HEK293 (cell line): ENCODE data around the gene TBX15.

Source experiments
- CTCF ChIA-PET: fragments of 350-600 bp; formaldehyde crosslinking; extraction: SDS; loops from one replicate; lab custom pipeline; 2021; ENCODE audit warnings: antibody characterized with exemption; lab: Yijun Ruan, JAX
- POLR2A ChIA-PET: fragments of 300-600 bp; formaldehyde crosslinking; extraction: SDS; loops from one replicate; lab custom pipeline; 2020; ENCODE audit warnings: antibody characterized with exemption, inconsistent platforms; lab: Yijun Ruan, JAX
- H3K27ac ChIP-seq: fragments of 200-500 bp; sonication (Bioruptor generic); 2 replicates; pipeline ENCODE4 v1.5.1; 2014; ENCODE audit warnings: low read depth, low read length, control low read depth, inconsistent platforms; ENCODE audit errors: extremely low read depth
- H3K36me3 ChIP-seq, 2 experiments: fragments of 200-500 bp in 1 of 2; sonication (Bioruptor generic) in 1 of 2; 1 replicate in 1 of 2; 2 replicates in 1 of 2; pipeline ENCODE4 v1.5.1; 2014 to 2017; ENCODE audit warnings: inconsistent platforms in 2 of 2, low read length in 2 of 2; ENCODE audit not compliant: control insufficient read depth in 2 of 2, insufficient read depth in 1 of 2
- H3K4me1 ChIP-seq: fragments of 200-500 bp; sonication (Bioruptor generic); 2 replicates; pipeline ENCODE4 v1.5.1; 2014; ENCODE audit warnings: mild to moderate bottlenecking, low read length, inconsistent platforms; ENCODE audit not compliant: control insufficient read depth, insufficient read depth
- H3K4me3 ChIP-seq: 2 replicates; pipeline ENCODE4 v1.5.1; 2011; ENCODE audit warnings: low read depth, mild to moderate bottlenecking, control low read depth, low read length, moderate library complexity
- H3K9me3 ChIP-seq: fragments of 200-500 bp; sonication (Bioruptor generic); 2 replicates; pipeline ENCODE4 v1.5.1; 2014; ENCODE audit warnings: low read depth, low read length, inconsistent platforms; ENCODE audit not compliant: control insufficient read depth, insufficient read depth
- EGR2 ChIP-seq: fragments of 450-650 bp; formaldehyde crosslinking; IDR thresholded peaks from 2 replicates; pipeline ENCODE4 v1.5.1; 2016; ENCODE audit warnings: low read depth, missing biosample characterization, missing genetic modification characterization
- GFI1B ChIP-seq: fragments of 450-650 bp; formaldehyde crosslinking; IDR thresholded peaks from 2 replicates; pipeline ENCODE4 v1.5.1; 2016; ENCODE audit warnings: missing biosample characterization, missing genetic modification characterization
- GLIS1 ChIP-seq: fragments of 450-650 bp; formaldehyde crosslinking; IDR thresholded peaks from 2 replicates; pipeline ENCODE4 v1.5.1; 2016; ENCODE audit warnings: missing biosample characterization, missing genetic modification characterization
- HOXD13 ChIP-seq: sonication (generic); formaldehyde crosslinking; IDR thresholded peaks from 2 replicates; pipeline ENCODE4 v1.8.0; 2022; ENCODE audit warnings: missing genetic modification reagents, borderline replicate concordance
- ZBTB17 ChIP-seq: fragments of 450-650 bp; formaldehyde crosslinking; IDR thresholded peaks from 2 replicates; pipeline ENCODE4 v1.5.1; 2016; ENCODE audit warnings: missing biosample characterization, missing genetic modification characterization
- ZFHX2 ChIP-seq: fragments of 450-650 bp; formaldehyde crosslinking; conservative IDR thresholded peaks from 2 replicates; pipeline ENCODE4 v1.5.1; 2016; ENCODE audit warnings: missing biosample characterization, missing genetic modification characterization
- ZFP3 ChIP-seq: fragments of 450-650 bp; formaldehyde crosslinking; IDR thresholded peaks from 2 replicates; pipeline ENCODE4 v1.5.1; 2016; ENCODE audit warnings: low read depth, missing biosample characterization, missing genetic modification characterization
- ZNF112 ChIP-seq: fragments of 450-650 bp; formaldehyde crosslinking; IDR thresholded peaks from 2 replicates; pipeline ENCODE4 v1.5.0; 2017; ENCODE audit warnings: missing biosample characterization, missing genetic modification characterization
- ZNF114 ChIP-seq: fragments of 450-650 bp; formaldehyde crosslinking; IDR thresholded peaks from 2 replicates; pipeline ENCODE4 v1.5.0; 2017; ENCODE audit warnings: missing biosample characterization, missing genetic modification characterization
- ZNF132 ChIP-seq: fragments of 450-650 bp; formaldehyde crosslinking; IDR thresholded peaks from 2 replicates; pipeline ENCODE4 v1.5.1; 2017; ENCODE audit warnings: missing biosample characterization, missing genetic modification characterization, borderline replicate concordance
- ZNF174 ChIP-seq: fragments of 450-650 bp; formaldehyde crosslinking; IDR thresholded peaks from 2 replicates; pipeline ENCODE4 v1.5.0; 2017; ENCODE audit warnings: missing biosample characterization, mild to moderate bottlenecking, missing genetic modification characterization
- ZNF175 ChIP-seq: fragments of 450-650 bp; formaldehyde crosslinking; IDR thresholded peaks from 2 replicates; pipeline ENCODE4 v1.5.1; 2016; ENCODE audit warnings: missing biosample characterization, missing genetic modification characterization
- ZNF19 ChIP-seq: fragments of 450-650 bp; formaldehyde crosslinking; IDR thresholded peaks from 2 replicates; pipeline ENCODE4; 2016; ENCODE audit warnings: missing biosample characterization, missing genetic modification characterization, low read depth
- ZNF335 ChIP-seq: fragments of 450-650 bp; formaldehyde crosslinking; conservative IDR thresholded peaks from 2 replicates; pipeline ENCODE4 v1.5.1; 2016; ENCODE audit warnings: missing biosample characterization, missing genetic modification characterization
- ZNF433 ChIP-seq: fragments of 450-650 bp; formaldehyde crosslinking; IDR thresholded peaks from 2 replicates; pipeline ENCODE4 v1.5.1; 2016; ENCODE audit warnings: missing biosample characterization, missing genetic modification characterization, low read depth
- ZNF473 ChIP-seq: fragments of 450-650 bp; formaldehyde crosslinking; IDR thresholded peaks from 2 replicates; pipeline ENCODE4 v1.5.1; 2017; ENCODE audit warnings: missing biosample characterization, missing genetic modification characterization
- ZNF521 ChIP-seq: fragments of 450-650 bp; formaldehyde crosslinking; IDR thresholded peaks from 2 replicates; pipeline ENCODE4 v1.5.1; 2017; ENCODE audit warnings: missing biosample characterization, mild to moderate bottlenecking, missing genetic modification characterization
- ZNF555 ChIP-seq: fragments of 450-650 bp; formaldehyde crosslinking; conservative IDR thresholded peaks from 2 replicates; pipeline ENCODE4 v1.5.1; 2017; ENCODE audit warnings: missing biosample characterization, mild to moderate bottlenecking, missing genetic modification characterization, inconsistent platforms
- ZNF560 ChIP-seq: fragments of 450-650 bp; formaldehyde crosslinking; IDR thresholded peaks from 2 replicates; pipeline ENCODE4 v1.5.1; 2017; ENCODE audit warnings: missing biosample characterization, missing genetic modification characterization, borderline replicate concordance
- ZNF658 ChIP-seq: fragments of 450-650 bp; formaldehyde crosslinking; IDR thresholded peaks from 2 replicates; pipeline ENCODE4; 2016; ENCODE audit warnings: missing biosample characterization, missing genetic modification characterization
- ZNF768 ChIP-seq: fragments of 450-650 bp; formaldehyde crosslinking; IDR thresholded peaks from 2 replicates; pipeline ENCODE4 v1.5.1; 2018; ENCODE audit warnings: missing biosample characterization, mild to moderate bottlenecking, missing genetic modification characterization
- ZNF785 ChIP-seq: fragments of 450-650 bp; formaldehyde crosslinking; IDR thresholded peaks from 2 replicates; pipeline ENCODE4 v1.5.1; 2016; ENCODE audit warnings: missing biosample characterization, missing genetic modification characterization
- ZNF792 ChIP-seq: fragments of 450-650 bp; formaldehyde crosslinking; IDR thresholded peaks from 2 replicates; pipeline ENCODE4 v1.5.1; 2016; ENCODE audit warnings: missing biosample characterization, missing genetic modification characterization
- TF ChIP-seq, protein P1 (sequence below): fragments of 450-650 bp; formaldehyde crosslinking; IDR thresholded peaks from 2 replicates; pipeline ENCODE4 v1.5.1; 2017; ENCODE audit warnings: missing biosample characterization, missing genetic modification characterization
- TF ChIP-seq, protein P2 (sequence below): fragments of 450-650 bp; formaldehyde crosslinking; IDR thresholded peaks from 2 replicates; pipeline ENCODE4 v1.5.1; 2016; ENCODE audit warnings: missing biosample characterization, missing genetic modification characterization
- TF ChIP-seq, protein P3 (sequence below): fragments of 450-650 bp; formaldehyde crosslinking; IDR thresholded peaks from 2 replicates; pipeline ENCODE4 v1.5.1; 2016; ENCODE audit warnings: missing biosample characterization, missing genetic modification characterization

TBX15 gene

DNA sequence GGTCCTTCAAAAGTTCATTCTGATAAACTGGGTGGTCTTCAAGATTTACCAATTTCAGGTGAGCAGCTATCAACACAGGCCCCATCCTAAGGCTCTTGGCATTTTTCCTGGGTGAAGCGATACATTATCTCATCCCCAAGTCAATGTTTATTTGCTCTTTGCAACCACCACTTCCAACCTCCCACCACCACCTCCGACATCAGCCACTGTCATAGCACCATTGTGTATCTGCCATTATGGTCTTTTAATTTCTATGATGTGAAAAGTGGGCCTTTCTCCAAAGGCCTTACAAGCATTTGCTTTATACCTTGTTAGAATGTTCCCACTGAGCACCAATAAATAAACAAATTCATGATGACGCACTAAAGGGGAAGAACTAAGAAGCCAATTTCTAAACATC is 47.2 kb downstream of the TBX15 start:
- CTCF ChIA-PET: interaction anchor here (0.7 kb wide), 1 partner anchor 67 kb away, joined by 3 read pairs; no protein-coding TSS in a partner anchor
- POLR2A ChIA-PET: no interaction called here
- no peak overlapping the region for H3K4me3 ChIP-seq
- TF ChIP-seq ZNF433 (tag by site-specific recombination): no peak
- peak; percentile 69 for TF ChIP-seq ZFHX2
- TF ChIP-seq GLIS1 (tag by site-specific recombination): no peak
- no peak for TF ChIP-seq ZNF658 (tag by site-specific recombination)
- TF ChIP-seq ZNF473 (tag by site-specific recombination): no peak
- TF ChIP-seq EGR2 (tag by site-specific recombination): peak; percentile 61; the same call in 1 of the 2 replicates
- no peak for TF ChIP-seq HOXD13
- no peak for TF ChIP-seq ZNF560 (tag by site-specific recombination)
- TF ChIP-seq ZNF114: no peak
- TF ChIP-seq GFI1B (tag by site-specific recombination): no peak
- TF ChIP-seq ZNF175 (tag by site-specific recombination): no peak
- TF ChIP-seq, protein P1, sequence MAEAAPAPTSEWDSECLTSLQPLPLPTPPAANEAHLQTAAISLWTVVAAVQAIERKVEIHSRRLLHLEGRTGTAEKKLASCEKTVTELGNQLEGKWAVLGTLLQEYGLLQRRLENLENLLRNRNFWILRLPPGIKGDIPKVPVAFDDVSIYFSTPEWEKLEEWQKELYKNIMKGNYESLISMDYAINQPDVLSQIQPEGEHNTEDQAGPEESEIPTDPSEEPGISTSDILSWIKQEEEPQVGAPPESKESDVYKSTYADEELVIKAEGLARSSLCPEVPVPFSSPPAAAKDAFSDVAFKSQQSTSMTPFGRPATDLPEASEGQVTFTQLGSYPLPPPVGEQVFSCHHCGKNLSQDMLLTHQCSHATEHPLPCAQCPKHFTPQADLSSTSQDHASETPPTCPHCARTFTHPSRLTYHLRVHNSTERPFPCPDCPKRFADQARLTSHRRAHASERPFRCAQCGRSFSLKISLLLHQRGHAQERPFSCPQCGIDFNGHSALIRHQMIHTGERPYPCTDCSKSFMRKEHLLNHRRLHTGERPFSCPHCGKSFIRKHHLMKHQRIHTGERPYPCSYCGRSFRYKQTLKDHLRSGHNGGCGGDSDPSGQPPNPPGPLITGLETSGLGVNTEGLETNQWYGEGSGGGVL: peak; percentile 18; the same call in 1 of the 2 replicates
- TF ChIP-seq ZNF768 (tag by site-specific recombination): no peak
- no peak for TF ChIP-seq ZNF19 (tag by site-specific recombination)
- TF ChIP-seq, protein P2, sequence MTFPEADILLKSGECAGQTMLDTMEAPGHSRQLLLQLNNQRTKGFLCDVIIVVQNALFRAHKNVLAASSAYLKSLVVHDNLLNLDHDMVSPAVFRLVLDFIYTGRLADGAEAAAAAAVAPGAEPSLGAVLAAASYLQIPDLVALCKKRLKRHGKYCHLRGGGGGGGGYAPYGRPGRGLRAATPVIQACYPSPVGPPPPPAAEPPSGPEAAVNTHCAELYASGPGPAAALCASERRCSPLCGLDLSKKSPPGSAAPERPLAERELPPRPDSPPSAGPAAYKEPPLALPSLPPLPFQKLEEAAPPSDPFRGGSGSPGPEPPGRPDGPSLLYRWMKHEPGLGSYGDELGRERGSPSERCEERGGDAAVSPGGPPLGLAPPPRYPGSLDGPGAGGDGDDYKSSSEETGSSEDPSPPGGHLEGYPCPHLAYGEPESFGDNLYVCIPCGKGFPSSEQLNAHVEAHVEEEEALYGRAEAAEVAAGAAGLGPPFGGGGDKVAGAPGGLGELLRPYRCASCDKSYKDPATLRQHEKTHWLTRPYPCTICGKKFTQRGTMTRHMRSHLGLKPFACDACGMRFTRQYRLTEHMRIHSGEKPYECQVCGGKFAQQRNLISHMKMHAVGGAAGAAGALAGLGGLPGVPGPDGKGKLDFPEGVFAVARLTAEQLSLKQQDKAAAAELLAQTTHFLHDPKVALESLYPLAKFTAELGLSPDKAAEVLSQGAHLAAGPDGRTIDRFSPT: no peak
- TF ChIP-seq, protein P3, sequence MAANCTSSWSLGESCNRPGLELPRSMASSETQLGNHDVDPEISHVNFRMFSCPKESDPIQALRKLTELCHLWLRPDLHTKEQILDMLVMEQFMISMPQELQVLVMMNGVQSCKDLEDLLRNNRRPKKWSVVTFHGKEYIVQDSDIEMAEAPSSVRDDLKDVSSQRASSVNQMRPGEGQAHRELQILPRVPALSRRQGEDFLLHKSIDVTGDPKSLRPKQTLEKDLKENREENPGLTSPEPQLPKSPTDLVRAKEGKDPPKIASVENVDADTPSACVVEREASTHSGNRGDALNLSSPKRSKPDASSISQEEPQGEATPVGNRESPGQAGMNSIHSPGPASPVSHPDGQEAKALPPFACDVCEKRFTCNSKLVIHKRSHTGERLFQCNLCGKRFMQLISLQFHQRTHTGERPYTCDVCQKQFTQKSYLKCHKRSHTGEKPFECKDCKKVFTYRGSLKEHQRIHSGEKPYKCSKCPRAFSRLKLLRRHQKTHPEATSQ (tag by site-specific recombination): no peak
- no peak for TF ChIP-seq ZNF521
- TF ChIP-seq ZNF335: no peak
- TF ChIP-seq ZFP3 (tag by site-specific recombination): no peak
- TF ChIP-seq ZNF555 (tag by site-specific recombination): no peak
- TF ChIP-seq ZNF112: no peak
- no peak for TF ChIP-seq ZNF792
- no peak for TF ChIP-seq ZNF132
- TF ChIP-seq ZNF785: no peak
- no peak for TF ChIP-seq ZBTB17 (tag by site-specific recombination)
- TF ChIP-seq ZNF174: no peak
- no peaks in the 10 kb centered on the region for H3K4me1 ChIP-seq
- H3K36me3 ChIP-seq: no peaks in the 10 kb centered on the region
- H3K9me3 ChIP-seq: no peaks in the 10 kb centered on the region
- no peak overlapping the region for H3K27ac ChIP-seq
